GM21526 (cell line): ENCODE results near the gene MCC.

Experiments used
- ATAC-seq: cut with Tn5 transposase; IDR thresholded peaks from one replicate; pipeline ENCODE4 v1.9.1; 2021; ENCODE audit warnings: moderate library complexity; ENCODE audit not compliant: unreplicated experiment, low FRiP score

Gene MCC

GRCh38 chr5:113375480-113376060, 112.7 kb downstream of the MCC start:
- ATAC-seq = no peak

GRCh38 chr5:113373426-113373825, 114.8 kb downstream of the MCC start:
- no peak for ATAC-seq

DNA sequence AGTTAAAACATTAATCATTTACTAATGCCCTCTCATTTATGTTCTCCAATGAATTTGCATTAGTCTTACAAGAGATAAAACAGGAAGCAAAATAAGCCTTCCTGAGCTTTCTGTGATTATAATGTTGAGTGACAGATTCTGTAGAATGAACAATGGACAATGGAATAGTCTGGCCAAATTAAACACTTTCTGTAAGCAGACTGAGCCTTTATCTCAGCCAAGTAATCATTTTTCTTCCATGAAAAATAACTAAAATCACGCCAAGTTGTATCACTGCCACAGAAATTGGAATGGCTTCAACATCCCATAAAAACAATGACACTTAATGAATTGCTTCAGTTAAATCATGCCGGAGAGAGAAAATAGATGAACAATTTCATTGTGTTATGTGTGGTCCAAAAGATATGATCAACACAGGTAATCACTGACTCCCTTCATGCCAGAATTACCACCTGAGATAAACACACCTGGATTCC, 116.5 kb downstream of the MCC start:
- no peak for ATAC-seq

GRCh38 chr5:113367586-113367985, 120.7 kb downstream of the MCC start:
- ATAC-seq = no peak

DNA sequence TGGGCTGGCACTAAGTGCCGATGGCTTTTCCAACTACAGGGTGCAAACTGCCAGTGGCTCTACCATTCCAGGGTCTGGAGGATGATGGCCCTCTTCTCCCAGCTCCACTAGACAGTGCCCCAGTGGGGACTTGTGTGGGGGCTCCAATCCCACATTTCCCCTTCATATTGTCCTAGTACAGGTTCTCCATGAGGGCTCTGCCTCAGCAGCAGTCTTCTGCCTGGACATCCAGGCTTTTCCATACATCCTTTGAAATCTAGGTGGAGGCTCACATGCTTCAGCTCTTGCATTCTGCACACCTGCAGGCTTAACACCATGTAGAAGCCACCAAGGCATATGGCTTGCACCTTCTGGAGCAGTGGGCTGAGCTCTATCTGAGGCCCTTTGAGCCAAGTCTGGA, 123.8 kb downstream of the MCC start:
- no peak for ATAC-seq

- ATAC-seq = no peak
Observed at GRCh38 chr5:113361701-113362100, 126.6 kb downstream of the MCC start.

DNA sequence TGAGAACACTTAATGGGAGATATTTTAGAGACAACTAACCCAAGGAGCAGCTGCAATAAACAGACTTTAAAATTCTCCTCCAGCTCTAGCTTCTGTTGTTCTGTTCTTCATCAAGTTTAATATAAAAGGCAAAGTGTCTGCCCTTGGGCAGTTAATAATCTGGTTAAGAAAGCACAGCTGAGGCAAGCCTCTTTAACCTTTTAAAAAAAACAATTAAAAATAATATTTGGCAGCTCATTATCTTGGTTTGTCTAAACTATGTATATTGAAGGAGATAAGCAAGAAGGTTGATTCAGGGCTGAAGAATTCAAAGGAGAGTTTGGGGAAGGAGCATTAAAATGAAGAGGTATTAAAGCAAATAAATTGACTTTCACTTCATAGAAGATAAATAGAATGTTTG, 128.8 kb downstream of the MCC start:
- ATAC-seq = no peak

- no peak for ATAC-seq
Observed at GRCh38 chr5:113358696-113359095, 129.6 kb downstream of the MCC start.

DNA sequence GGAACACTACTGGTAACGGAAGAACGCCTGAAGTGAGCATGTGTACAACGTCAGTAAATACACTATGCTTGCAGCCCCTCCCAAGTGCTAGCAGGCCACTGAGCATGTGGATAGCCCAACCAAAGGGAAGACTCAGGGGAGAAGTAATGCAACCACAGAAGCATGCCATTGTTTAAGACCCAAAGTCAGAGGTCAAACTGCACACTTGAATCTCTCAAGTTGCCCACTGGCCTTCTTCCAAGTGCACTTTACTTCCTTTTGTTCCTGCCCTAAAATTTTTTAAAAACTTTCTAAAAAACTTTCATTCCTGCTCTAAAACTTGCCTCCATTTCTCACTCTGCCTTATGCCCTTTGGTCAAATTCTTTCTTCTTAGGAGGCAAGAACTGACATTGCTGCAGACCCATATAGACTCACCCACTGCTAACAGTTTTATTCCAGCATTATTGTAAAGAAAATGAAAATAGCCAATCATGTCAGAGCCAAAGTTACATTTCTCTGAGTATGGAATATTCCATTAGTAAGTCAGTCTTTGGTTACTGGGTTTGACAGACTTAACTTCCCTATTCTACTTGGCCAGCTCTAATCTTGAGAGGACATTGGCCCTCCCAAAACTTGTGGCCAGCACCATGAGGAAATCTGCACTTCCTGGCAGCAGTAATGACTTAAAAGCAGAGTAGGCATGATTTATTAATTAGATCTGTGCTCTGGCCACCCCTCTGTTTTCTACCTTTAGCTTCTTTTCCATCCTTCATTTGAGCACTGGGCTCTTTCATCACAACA, 130.4 kb downstream of the MCC start:
- ATAC-seq = no peak

DNA sequence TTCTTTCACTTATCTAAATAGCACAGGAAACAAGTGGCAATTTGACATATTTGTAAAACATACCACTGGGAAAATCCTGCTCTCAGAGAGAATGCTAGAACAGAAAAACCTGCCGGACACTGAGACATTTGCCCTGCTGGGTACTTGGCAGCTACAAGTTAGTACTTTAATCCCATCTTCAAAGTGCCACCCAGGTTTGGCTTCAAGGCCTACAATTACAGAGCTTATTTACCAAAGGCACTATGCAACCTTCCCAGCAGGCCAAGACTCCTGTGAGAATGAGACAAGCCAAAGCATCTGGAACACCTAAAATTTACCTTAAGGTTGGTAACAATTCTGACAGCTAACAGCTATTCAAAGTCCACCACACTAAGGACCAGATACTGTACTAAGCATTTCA, 131.8 kb downstream of the MCC start:
- no peak for ATAC-seq

DNA sequence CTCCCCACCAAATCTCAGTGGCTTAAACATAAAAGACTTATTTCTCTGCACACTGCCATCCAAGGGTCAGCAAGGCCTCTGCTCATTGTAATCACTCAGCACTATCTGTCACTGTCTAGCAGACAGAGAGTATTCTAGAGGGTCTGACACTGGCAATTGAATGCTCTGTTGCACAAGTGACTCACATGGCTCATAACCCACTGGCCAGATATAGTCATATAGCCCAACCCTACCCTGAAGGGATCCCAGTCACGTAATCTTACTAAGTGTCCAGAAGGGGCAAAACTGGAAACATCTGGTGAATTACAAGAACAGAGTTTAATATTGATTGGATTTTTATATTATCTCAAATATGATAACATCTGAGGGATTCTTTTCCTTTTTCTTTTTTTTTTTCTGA, 134.2 kb downstream of the MCC start:
- ATAC-seq = no peak

DNA sequence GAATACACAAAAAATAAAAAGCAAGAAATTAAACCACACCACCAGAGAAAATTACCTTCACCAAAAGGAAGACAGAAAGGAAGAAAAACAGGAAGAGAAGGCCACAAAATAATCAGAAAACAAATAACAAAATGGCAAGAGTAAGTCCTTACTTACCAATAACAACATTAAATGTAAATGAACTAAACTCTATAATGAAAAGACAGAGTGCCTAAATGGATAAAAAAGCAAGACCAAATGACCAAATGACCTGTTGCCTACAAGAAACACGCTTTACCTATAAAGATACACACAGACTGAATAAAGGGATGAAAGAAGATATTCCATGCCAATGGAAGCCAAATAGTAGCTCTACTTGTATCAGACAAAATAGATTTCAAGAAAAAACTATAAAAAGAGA, 140.7 kb downstream of the MCC start:
- ATAC-seq = no peak

- no peak for ATAC-seq
Observed at GRCh38 chr5:113344973-113345940, 143.0 kb downstream of the MCC start.

GRCh38 chr5:113343343-113343742, 144.9 kb downstream of the MCC start:
- ATAC-seq = no peak

DNA sequence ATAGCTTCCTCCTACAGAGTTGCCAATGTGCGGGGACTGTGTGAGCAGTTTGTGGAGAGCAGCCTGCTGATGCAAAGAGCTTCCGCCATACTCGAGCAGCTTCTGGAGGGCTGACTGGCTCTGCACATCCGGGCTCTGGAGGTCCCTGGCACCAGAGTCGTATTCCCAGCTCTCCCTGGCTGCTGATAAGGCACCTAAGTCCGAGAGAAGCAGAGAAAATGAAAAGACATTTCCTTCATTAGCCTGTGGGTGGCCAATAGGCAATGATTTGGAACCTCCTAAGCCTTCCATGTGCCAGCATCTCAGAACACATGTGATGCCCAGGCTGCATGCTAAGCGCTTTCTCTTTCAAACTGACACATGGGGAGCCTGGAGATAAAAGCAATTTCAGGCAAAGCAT, 147.7 kb downstream of the MCC start:
- no peak for ATAC-seq

- no peak for ATAC-seq
Observed at GRCh38 chr5:113338628-113339027, 149.6 kb downstream of the MCC start.

GRCh38 chr5:113337515-113338415, 150.5 kb downstream of the MCC start:
- ATAC-seq = no peak

- no peak for ATAC-seq
Observed at GRCh38 chr5:113336975-113337374, 151.3 kb downstream of the MCC start.

GRCh38 chr5:113333411-113333810, 154.8 kb downstream of the MCC start:
- ATAC-seq = no peak

GRCh38 chr5:113331209-113331551, 157.1 kb downstream of the MCC start:
- ATAC-seq = no peak
